ENCODE results near the gene LDLRAD4.
"Not testable (repeated sequence)": the region's sequence is repeated elsewhere in the genome, so short reads cannot be mapped to it uniquely, and the experiment has no call there.

The LDLRAD4 gene

DNA sequence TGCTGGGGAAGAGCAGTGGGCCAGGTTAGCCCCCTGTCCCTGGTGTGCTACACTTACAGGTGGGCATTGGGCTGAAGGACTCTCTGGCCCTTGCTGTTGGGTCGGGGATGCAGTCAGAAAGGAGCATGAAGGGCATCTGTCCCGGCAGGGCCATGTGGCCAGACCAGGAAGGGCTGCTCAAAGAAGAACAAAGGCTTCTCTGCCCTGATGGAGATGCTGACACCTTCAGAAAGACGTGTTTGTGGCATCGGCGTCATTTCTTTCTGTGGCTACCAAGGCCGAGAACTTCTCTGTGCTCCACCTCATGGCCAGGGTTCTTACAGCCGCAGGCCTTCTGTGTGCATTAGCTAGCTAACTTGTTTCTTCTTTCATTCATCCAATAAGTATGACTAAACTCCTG, 268.7 kb downstream of the LDLRAD4 start:
- no peak for DNase-seq (ENCODE audit: low spot score)

DNA sequence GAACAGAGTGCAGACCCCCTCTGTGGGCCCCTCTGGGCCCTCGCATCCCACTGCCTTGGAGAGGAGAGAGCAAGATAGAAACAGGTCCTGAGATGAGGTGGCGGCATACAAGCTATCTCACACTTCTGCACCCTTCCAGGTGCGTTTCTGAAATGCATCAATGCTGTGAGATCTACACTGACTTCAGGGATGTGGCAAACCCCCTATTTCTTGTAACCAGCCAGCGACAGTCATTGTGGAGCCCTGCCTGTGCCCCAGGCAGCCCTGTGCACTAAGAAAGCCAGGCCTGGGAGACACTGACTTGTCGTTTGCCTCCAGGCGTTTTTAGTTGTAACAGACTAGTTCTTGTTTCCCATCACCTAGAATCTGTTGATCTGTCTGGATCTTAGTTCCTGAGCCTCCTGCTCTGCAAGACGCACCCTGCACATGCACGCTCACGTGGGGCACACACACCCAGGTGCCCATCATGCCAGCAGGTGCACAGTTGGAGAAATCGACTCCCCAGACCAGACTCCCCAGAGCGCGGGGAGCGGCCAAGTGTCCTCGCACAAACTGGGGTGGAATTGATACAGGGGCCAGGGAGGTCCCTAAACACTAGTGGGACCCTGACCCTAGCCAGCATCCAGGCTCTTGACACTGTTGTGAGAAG, 269.8 kb downstream of the LDLRAD4 start:
- DNase-seq (ENCODE audit: low spot score): no peak

DNA sequence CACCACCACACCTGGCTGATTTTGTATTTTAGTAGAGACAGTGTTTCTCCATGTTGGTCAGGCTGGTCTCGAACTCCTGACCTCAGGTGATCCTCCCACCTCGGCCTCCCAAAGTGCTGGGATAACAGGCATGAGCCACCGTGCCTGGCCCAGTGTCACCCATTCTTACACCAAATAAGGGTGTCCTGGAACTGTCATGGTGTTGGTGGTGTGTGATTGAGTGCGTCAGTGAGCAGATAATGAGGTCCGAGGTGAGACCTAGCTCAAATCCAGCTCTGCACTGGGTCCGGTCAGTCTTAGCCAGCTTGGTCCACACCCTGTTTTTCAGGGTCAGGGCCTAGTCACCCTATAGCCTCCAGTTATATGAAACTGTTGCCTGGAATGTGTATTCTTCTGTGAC, 270.7 kb downstream of the LDLRAD4 start:
- not testable (repeated sequence) for DNase-seq (ENCODE audit: low spot score)

DNA sequence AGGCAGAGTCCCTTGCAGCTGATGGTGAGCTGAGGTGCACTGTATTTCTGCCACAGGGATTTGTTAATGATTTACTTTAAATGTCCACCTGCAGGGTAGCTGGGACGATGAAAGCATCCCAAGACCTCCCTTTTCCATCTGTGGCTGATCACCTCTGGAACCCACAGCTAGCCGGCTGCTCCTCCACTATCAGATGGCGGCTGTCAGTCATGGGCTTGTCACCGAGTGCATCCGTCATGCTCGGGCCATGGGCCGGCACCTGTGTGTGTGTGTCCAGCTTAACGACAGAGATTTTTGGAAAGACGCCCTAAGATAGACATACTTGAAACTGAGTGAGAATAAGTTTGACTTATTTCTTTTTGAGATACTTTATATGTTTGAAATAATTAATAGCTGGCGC, 272.6 kb downstream of the LDLRAD4 start:
- no peak for DNase-seq (ENCODE audit: low spot score)

DNA sequence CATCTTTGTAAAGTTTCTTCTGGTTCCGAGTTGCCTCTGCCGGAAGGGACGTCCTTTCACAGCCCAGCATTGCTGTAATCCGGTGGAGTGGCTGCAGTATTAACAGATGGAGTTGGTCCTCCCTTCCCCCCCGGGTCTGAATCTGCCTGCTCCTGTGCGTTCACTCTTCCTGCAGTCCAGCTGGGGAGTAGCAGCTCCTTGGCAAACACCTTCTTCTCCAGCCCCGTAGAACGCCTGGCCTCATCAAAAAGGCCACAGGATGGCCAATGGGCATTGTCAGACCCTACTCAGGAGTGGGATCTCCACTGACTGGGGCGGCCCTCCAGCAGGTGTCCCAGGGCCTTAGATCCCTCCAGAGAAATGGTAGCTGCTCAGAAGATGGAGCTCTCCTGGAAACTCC, 273.8 kb downstream of the LDLRAD4 start:
- no peak for DNase-seq (ENCODE audit: low spot score)

DNA sequence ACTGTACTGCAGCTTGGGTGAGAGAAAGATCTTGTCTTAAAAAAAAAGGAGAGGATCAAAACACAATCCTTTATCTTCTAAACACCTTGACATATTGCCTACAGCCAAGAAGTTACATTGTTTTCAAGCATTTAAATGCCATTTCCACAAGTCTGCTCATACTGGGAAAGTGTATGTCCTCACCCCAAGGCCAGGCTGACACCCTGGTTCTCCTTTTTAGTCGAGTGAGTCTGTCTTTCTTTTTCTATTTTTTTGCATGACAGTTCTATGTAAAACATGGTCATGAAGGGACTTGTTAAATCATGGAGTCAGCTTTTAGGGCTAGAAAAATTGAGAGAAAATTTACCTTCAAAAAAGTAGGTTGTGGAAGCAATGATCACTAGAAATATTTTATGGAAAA, 274.5 kb downstream of the LDLRAD4 start:
- no peak for DNase-seq (ENCODE audit: low spot score)

DNA sequence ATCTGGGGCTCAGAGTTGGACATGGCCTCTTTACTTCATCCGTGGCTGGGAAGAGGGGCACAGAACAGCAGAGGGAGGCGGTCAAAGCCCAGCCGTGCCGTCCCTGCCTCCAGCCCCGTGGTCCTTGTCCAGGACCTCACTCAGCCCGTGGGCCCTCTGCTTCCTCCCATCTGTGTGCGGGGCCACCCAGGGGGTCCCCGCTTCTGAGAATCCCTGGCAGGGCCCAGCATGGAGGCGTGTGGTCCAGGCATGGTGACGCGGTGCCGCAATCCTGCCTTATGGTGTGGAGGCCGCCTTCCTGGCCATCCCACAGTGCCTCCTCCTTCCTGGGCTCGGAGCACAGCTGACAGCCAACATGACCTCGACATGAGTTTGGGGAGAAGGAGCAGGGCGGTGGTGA, 275.2 kb downstream of the LDLRAD4 start:
- DNase-seq (ENCODE audit: low spot score): no peak

DNA sequence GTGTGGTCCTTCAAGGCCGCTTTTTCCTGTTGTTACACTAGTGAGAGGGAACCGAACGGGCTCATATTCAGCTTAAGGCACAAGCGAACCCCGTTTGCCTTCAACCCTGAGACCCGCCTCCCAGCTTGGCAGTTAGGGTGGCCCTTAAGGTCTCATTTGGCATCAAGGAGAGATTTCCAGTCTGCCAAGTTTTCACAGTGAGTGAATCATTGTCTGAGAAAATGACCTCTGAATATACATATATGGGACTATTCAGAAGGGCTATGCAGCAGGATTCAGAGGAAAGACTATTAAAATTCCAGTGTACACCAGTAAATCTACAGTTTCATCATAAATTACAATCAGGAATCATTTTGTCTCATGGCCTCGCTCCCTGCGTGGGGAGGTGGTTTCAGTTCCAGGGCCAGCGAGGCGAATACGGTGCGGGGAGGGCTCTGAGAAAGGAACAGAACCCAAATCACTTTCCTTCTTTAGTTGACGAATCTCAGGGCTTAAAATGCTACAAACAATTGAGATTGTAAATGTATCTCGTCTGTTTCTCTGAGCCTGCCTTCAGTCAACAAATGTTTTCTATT, 276.4 kb downstream of the LDLRAD4 start:
- no peak for DNase-seq (ENCODE audit: low spot score)

DNA sequence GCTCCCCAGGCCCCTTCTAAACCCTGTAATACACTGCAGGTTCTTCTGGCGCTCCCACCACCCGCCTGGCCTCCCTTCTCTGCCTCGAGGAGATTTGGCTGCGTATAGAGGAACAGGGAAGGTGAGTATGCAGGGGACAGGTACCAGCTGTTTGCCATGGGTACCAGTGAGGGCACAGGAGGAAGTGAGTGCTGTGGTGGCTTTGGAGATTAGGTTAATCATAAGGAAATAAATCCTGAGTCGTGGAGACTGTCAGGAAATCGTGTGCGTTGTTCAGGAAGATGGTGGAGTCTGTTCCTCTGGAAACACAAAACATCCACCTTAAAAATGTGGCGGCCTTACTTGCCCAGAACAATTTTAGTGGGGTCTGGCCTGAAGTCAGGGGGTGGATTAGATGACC, 277.4 kb downstream of the LDLRAD4 start:
- no peak for DNase-seq (ENCODE audit: low spot score)

DNA sequence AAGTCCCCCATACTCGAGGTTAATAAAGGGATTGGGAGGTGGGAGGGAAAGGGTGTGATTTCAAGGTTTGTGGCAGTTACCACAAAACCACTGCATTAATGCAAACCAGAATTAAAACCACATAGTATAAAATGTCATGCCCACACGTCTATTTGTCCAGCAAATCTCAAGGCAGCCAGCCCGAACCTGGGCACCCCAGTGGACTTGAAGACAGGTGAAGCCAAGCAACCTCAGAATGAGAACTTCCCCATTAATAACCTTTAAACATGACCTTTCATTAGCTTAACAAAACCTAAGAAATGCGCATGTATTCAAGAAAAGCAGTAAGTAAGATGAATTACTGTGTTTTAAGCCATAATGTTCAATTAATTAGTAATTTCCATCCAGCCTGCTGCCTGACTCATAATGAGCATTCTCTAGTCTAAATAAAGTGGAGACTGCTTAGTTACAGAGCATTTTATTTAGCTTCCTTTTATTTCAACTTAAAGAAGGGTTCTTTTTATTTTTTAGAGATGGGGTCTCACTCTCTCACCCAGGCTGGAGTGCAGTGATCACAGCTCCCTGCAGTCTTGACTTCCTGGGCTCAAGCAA, 278.2 kb downstream of the LDLRAD4 start:
- DNase-seq (ENCODE audit: low spot score): no peak

DNA sequence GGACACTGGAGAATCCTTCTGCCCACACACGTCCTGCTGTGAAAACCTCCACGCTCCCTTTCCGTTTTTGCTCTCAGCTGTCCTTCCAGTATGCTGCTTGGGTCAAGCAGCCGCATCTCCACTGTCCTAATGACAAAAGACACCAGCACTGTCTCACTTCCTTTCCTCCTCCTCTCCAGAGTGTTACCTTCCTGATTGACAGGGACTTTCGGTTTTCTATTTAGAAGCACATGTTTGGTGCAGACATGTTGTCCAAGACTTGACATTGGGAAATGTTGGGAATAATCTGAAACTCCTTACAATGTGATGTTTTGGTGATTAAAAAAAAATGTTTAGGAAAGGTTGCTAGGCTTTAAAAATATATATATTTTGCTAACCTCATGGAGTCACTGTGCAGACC, 281.2 kb downstream of the LDLRAD4 start:
- no peak for DNase-seq (ENCODE audit: low spot score)

DNA sequence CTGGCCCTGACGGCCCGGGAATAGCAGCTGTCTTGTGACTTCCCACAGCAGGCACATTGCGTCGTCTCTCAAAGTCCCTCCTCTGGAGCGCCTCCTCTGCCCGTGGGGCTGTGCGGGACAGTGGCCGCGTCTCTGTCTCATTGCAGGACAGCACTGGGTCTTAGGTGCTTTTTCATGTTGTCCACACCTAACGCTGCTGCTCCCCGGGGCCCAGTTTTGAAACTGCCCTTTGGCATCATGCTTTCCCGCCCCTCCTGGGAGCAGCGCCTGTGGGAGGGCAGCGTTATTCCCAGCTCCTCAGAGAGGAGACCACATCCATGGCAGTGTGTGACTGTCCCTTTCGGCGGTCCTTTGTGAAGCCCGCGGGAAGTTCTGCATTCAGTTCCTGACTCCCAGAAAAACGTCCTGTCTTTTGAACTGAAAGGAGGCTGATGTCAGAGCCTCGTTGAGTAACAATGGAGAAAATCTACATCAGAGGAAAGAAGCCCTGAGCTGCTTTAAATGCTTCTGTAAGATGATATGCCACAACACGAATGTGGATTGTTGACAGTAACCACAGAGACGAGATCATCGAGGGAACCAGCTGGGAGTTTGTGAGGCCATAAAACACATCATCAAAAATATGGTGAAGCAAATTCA, 281.8 kb downstream of the LDLRAD4 start:
- DNase-seq (ENCODE audit: low spot score): no peak

DNA sequence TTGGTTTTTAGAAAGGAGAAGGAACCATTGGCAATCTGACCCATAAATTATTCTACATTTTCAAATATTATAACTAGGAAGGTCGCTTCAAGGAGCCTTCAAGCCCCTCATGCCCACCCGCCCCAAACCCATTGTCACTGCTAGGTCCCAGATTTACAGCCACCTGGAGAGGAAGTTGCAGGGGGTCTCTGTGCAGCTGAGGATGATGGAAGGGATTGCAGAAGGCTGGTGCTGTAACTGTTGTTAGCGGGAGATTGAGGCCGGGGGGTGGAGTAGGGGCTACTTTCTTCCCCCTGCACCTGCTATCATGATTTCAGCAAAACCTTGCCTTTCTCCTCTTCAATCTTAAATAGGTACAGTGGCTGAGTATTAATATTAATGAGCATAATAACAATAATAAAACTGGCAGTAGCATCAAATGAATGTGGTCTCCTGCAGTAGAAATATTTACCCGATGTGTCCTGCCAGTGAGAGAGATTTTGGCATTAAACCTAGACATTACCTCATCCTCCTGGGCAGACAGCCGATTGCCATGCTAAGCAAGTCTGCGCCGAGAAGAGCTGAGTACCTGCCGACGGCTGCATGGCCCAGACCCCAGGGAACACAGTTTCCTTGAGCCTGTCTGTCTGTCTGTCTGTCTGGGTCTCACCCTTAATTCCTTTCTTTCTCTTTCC, 282.4 kb downstream of the LDLRAD4 start:
- no peak for DNase-seq (ENCODE audit: low spot score)

DNA sequence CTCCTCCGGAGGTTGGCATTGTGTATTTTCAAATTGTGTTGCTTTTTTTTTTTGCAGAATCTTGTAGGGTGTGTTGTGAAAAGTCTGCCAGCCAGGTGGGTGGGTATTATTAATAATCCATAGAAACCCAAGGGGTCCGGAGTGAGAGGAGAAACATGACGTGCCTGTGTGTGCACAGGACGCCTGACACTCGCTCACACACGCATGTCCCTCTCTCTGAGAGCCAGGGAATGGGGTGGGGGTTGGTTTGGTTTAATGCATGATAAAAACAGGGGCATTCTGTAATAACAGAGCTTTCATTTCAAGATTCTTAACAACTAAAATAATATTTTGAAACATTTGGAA, 283.0 kb downstream of the LDLRAD4 start:
- no peak for DNase-seq (ENCODE audit: low spot score)

DNA sequence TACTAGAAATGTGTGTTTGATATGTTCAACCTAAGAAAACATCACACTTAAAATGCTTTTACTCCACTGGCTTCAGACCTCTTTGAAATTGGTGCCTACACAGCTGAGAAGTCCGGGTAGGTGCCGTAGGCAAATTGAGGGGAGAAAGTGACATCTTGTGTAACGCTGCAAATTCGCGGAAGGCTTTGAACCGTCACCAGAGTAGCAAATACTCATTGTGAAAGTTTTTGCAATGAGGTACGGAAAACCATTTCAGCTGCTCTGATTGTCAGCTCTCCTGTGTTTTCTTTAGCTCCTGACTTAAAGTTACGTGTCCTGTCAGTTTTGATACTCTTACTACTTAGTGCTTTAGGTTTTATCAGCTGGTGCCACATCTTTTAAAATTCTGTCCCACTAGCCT, 283.3 kb downstream of the LDLRAD4 start:
- no peak for DNase-seq (ENCODE audit: low spot score)

DNA sequence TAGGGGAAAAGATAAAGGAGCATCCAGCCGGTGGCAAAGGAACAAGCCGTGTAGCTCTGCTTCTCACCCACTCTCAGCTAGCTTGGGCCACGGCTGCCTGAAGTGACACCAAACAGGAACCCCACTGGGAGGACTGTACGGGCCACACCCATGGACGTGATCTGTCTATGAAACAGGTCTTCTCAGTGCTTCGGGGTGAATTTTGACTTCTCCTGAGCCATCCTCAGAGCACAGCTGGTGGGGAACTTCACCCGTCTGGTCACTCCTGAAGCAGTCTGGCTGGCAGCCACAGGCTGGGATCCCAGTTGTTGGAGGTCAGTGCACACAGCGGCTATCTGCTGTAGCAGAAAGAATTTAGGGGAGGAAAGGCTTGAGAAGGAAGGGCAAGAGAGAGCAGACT, 284.0 kb downstream of the LDLRAD4 start:
- no peak for DNase-seq (ENCODE audit: low spot score)

DNA sequence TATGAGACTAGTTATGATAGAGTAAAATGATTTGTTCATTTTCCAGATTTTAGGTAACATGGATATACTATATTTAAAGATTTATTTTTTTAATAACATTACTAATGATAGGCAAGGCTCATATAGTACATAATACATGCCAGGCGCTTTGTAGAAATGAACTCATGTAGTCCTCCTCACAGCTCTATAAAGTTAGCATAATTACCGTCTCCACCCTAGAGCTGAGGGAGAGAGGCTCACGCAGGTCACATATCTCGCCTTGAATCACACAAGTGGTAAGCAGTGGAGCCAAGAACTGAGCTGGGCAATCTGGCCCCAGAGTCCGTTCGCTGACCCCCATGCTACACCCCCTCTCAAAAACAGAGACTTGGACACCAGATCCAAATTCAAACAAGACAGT, 285.3 kb downstream of the LDLRAD4 start:
- DNase-seq (ENCODE audit: low spot score): no peak

DNA sequence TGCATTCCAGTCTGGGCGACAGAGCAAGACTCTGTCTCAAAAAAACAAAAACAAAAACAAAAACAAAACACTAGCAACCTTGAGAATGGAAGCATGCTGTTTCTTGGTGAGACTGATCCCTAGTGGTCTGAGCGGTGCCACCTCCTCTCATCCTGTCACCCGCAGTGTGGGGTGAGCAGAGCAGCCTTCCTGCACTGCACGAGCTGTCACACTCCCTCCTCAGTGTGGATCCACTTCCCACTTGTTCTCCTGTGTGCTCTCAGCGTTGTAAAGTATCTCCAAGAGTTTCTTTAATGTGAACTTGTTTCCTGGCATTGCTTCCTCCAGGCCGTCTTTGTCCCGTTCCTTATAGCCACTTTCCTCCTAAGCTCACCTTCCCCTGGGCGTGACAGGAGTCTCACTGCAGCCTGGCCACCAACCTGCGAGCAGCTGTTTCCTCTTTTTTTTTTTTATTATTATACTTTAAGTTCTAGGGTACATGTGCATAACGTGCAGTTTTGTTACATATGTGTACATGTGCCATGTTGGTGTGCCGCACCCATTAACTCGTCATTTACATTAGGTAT, 287.3 kb downstream of the LDLRAD4 start:
- DNase-seq (ENCODE audit: low spot score): no peak

DNA sequence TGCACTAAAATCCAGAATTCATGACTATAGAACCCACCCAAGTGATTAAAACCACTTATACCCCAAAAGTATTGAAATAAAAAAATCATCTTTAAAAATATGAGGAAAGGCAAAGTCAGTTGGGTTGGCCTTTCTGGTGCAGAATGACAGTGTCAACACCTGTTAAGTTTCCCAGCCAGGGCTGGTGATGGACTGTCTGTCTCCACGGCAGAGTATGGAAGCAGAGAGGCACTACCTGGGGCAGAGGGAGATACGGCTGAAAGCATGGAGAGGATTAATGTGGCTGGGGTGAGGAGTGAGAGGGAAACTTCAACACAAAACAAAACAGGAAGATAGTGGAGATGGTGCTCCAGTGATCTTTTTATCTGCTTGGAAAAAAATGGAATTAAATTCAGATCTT, 292.0 kb downstream of the LDLRAD4 start:
- DNase-seq (ENCODE audit: low spot score): no peak

DNA sequence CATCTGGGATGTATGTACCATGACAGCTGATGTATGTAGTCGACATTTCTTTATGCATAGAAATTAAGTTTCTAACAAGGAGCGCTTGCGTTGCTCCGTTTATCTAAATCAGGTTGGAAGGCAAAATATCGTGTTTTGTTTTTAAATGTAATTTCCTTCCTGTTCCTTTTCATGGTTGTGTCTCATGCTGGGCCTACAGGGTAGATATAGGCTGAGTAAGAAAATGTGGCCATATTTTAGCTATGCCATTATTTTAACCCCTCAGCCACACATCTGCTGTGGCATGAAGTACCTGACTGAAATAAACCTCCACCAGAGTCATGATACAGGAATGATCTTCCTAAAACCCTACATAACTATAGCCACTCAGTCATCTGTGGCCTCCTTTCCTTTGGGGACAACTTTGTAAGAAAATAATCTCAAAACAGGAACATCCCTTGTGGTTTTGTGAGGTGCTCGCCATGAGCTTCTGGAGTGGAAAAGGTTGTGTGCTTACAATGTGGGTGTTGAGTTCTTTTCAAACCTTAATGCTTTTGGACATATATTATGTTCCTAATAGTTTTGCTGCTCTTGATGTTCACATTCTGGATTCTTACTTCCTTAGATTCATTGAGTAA, 293.5 kb downstream of the LDLRAD4 start:
- DNase-seq (ENCODE audit: low spot score): no peak

DNA sequence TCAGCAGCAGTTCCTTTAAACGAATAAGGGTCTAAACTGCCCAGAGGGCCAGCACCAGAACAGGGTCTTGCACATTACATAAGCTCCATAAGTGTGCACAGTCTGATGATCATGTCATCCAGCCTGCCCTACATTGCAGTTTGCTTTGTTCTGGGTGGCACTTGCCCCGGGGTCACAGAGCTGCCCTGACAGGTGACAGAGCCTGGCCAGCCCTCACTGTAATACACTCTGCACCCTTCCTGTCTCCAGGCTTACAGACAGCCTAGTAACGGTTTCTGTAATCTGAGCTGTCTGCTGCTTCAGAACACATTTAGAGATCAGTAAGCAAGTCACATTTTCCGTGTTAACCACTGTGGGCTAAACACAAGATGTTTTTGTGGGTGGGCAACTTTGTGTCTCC, 294.5 kb downstream of the LDLRAD4 start:
- DNase-seq (ENCODE audit: low spot score): no peak

DNA sequence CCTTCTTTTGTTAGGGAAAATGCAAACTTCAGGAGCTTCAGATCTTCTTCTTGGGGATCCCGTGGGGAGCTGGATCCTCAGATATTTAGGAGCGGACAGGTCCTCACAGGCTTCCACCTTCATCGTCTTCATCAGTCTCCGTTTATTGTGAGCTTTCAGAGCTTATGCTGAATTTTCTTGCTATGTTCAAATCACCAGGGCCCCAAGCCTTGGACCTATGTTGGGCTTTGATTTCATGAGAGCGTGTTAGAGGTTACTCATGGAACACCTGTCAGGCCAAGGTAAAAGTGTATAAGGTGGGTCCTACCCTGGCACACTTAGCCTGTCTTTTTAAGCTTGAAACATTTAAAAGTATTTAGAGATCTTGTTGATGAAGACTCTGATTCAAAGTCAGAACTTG, 294.9 kb downstream of the LDLRAD4 start:
- no peak for DNase-seq (ENCODE audit: low spot score)

All from hematopoietic multipotent progenitor cell treated with erythropoietin and hydrocortisone succinate and interleukin-3 and kit ligand, for 15 days (in vitro differentiated cells).